ENCODE measurements around the gene CCDC141.
"Not testable (repeated sequence)": the region's sequence is repeated elsewhere in the genome, so short reads cannot be mapped to it uniquely, and the experiment has no call there.

CCDC141 gene

GRCh38 chr2:179049546-179050311 lies at the start of gene CCDC141:
CCDC141 (minus strand) TSS chr2:179050137; CDS start chr2:179049941, 196 bp downstream.
- DNase-seq (ENCODE audit: low read depth, low spot score) = no peak
- H3K4me3 ChIP-seq (ENCODE audit: low read depth, low read length) = no peak within 1 kb of the TSS
- ChIA-PET POLR2A (no interaction called here), CTCF (no interaction called here)
- TF ChIP-seq CTCF (IDR thresholded peaks at IDR 0.05; ENCODE audit: insufficient read depth, low read length, missing control alignments) = no peak

- ChIA-PET CTCF (no interaction called here), POLR2A (no interaction called here)
- no peak for DNase-seq (ENCODE audit: low read depth, low spot score)
- H3K4me3 ChIP-seq (ENCODE audit: low read depth, low read length) = no peak overlapping the region
- no peak for TF ChIP-seq CTCF (IDR thresholded peaks at IDR 0.05; ENCODE audit: insufficient read depth, low read length, missing control alignments)
Observed at GRCh38 chr2:179098080-179098689, 48.2 kb upstream of the CCDC141 start.

- no peak for DNase-seq (ENCODE audit: low read depth, low spot score)
- no peak for TF ChIP-seq CTCF (IDR thresholded peaks at IDR 0.05; ENCODE audit: insufficient read depth, low read length, missing control alignments)
- ChIA-PET POLR2A (no interaction called here), CTCF (no interaction called here)
- H3K4me3 ChIP-seq (ENCODE audit: low read depth, low read length) = no peak overlapping the region
Observed at GRCh38 chr2:179097131-179097530, 47.2 kb upstream of the CCDC141 start.

- ChIA-PET CTCF (no interaction called here), POLR2A (no interaction called here)
- H3K4me3 ChIP-seq (ENCODE audit: low read depth, low read length) = no peak overlapping the region
- TF ChIP-seq CTCF (IDR thresholded peaks at IDR 0.05; ENCODE audit: insufficient read depth, low read length, missing control alignments) = no peak
- no peak for DNase-seq (ENCODE audit: low read depth, low spot score)
Observed at GRCh38 chr2:179096090-179096489, 46.2 kb upstream of the CCDC141 start.

GRCh38 chr2:179092912-179093311 lies 43.0 kb upstream of the CCDC141 start:
- CTCF ChIA-PET; POLR2A ChIA-PET; H3K4me3 ChIP-seq (ENCODE audit: low read depth, low read length); DNase-seq (ENCODE audit: low read depth, low spot score): not testable (repeated sequence)

- no peak for DNase-seq (ENCODE audit: low read depth, low spot score)
- ChIA-PET POLR2A (no interaction called here), CTCF (no interaction called here)
- no peak for TF ChIP-seq CTCF (IDR thresholded peaks at IDR 0.05; ENCODE audit: insufficient read depth, low read length, missing control alignments)
- no peak overlapping the region for H3K4me3 ChIP-seq (ENCODE audit: low read depth, low read length)
Observed at GRCh38 chr2:179082697-179083096, 32.8 kb upstream of the CCDC141 start.

- POLR2A ChIA-PET = no interaction called here
- CTCF ChIA-PET = no interaction called here
- no peak for TF ChIP-seq CTCF (IDR thresholded peaks at IDR 0.05; ENCODE audit: insufficient read depth, low read length, missing control alignments)
- no peak for DNase-seq (ENCODE audit: low read depth, low spot score)
- H3K4me3 ChIP-seq (ENCODE audit: low read depth, low read length) = no peak overlapping the region
Observed at GRCh38 chr2:179081954-179082353, 32.0 kb upstream of the CCDC141 start.
